Panc1 (cell line): ENCODE results near the gene PDYN. TPM values are rescaled to one million over a fixed set of nuclear protein-coding genes. Genes with fewer than 3 reads are reported as not detected.

Source experiments
- ATAC-seq: fragments of 200-7000 bp; cut with Tn5 transposase; 2 replicates; pipeline ENCODE4 v1.9.1; 2020; ENCODE audit warnings: mild to moderate bottlenecking, moderate library complexity
- BruUV-seq: library from RNA; stranded (reverse); fragments of 400-500 nt; replicated peaks from 2 replicates; lab custom pipeline; 2021; lab: Mats Ljungman, UMichigan
- CTCF ChIA-PET: fragments of 300-600 bp; sonication (Branson Sonifier 250); formaldehyde crosslinking; loops from one replicate; lab custom pipeline; 2022; ENCODE audit warnings: antibody characterized with exemption; lab: Charles Lee
- POLR2A ChIA-PET: fragments of 300-600 bp; sonication (Branson Sonifier 250); formaldehyde crosslinking; loops from one replicate; lab custom pipeline; 2022; ENCODE audit warnings: antibody characterized with exemption; lab: Charles Lee
- DNase-seq: peaks from one replicate; pipeline ENCODE4 v3.0.0-alpha.2; 2010; ENCODE audit warnings: low read depth, low spot score
- H3K27ac ChIP-seq: 2 replicates; pipeline ENCODE4 v1.5.1; 2011; ENCODE audit warnings: mild to moderate bottlenecking, low read length, inconsistent platforms
- H3K27me3 ChIP-seq: fragments of 200-500 bp; sonication (Bioruptor generic); 2 replicates; pipeline ENCODE4 v1.6.0; 2014; ENCODE audit warnings: low read length, inconsistent platforms; ENCODE audit not compliant: control insufficient read depth, insufficient read depth
- H3K36me3 ChIP-seq: fragments of 200-500 bp; sonication (Bioruptor generic); 2 replicates; pipeline ENCODE4 v1.5.1; 2014; ENCODE audit warnings: inconsistent platforms, mild to moderate bottlenecking, low read length, moderate library complexity; ENCODE audit not compliant: control insufficient read depth, insufficient read depth
- H3K4me1 ChIP-seq: 2 replicates; pipeline ENCODE4 v1.5.1; 2011; ENCODE audit warnings: inconsistent platforms, mild to moderate bottlenecking, low read length, moderate library complexity; ENCODE audit not compliant: control insufficient read depth, insufficient read depth
- H3K4me3 ChIP-seq, 2 experiments: 2 replicates each; pipeline ENCODE4 v1.5.1; 2011 to 2012; ENCODE audit warnings: low read depth in 2 of 2, low read length in 2 of 2, mild to moderate bottlenecking in 2 of 2, inconsistent platforms in 1 of 2, moderate library complexity in 1 of 2
- H3K9me3 ChIP-seq: fragments of 200-500 bp; sonication (Bioruptor generic); 2 replicates; pipeline ENCODE4 v1.5.1; 2014; ENCODE audit warnings: low read depth, mild to moderate bottlenecking, inconsistent platforms, low read length, moderate library complexity; ENCODE audit not compliant: control insufficient read depth, insufficient read depth
- POLR2AphosphoS5 ChIP-seq: IDR thresholded peaks from 2 replicates; pipeline ENCODE4 v1.6.1; 2012; ENCODE audit warnings: mild to moderate bottlenecking, low read depth, low read length, moderate library complexity
- SIN3A ChIP-seq: IDR thresholded peaks from 2 replicates; pipeline ENCODE4 v1.6.1; 2012; ENCODE audit warnings: low read depth, mild to moderate bottlenecking, low read length, moderate library complexity, borderline replicate concordance; ENCODE audit not compliant: insufficient read depth
- TCF7L2 ChIP-seq: IDR thresholded peaks from 2 replicates; pipeline ENCODE4 v1.6.1; 2011; ENCODE audit warnings: mild to moderate bottlenecking, low read depth, low read length, inconsistent platforms
- in situ Hi-C: cut with HindIII; loops from 2 replicates; pipeline ENCODE4 v1.10.0; 2016; ENCODE audit warnings: low sequenced_read_pairs, low pct_unique_long_range_greater_than_20kb
- intact Hi-C: fragments of 100-400 bp; cut with micrococcal nuclease; formaldehyde crosslinking; loops from one replicate; pipeline ENCODE4 v1.10.0; 2022; ENCODE audit not compliant: unreplicated experiment
- total RNA-seq: library from RNA; stranded (reverse); gene quantifications from one replicate; pipeline ENCODE4 v1.2.1, GENCODE V29; 2021; ENCODE audit not compliant: unreplicated experiment
- TF ChIP-seq, protein P1 (sequence below): fragments of 450-650 bp; IDR thresholded peaks from 2 replicates; pipeline ENCODE4 v1.5.1; 2017; ENCODE audit warnings: mild to moderate bottlenecking
- TF ChIP-seq, protein P2 (sequence below), 2 experiments: IDR thresholded peaks; 2 replicates each; pipeline ENCODE4 v1.6.1; 2011 to 2012; ENCODE audit warnings: low read depth in 2 of 2, control low read depth in 1 of 2, low read length in 1 of 2, mild to moderate bottlenecking in 1 of 2, moderate library complexity in 1 of 2; ENCODE audit not compliant: insufficient read depth in 1 of 2

Gene PDYN
- total RNA-seq, 1 experiment from 2014 or later: not detected

DNA sequence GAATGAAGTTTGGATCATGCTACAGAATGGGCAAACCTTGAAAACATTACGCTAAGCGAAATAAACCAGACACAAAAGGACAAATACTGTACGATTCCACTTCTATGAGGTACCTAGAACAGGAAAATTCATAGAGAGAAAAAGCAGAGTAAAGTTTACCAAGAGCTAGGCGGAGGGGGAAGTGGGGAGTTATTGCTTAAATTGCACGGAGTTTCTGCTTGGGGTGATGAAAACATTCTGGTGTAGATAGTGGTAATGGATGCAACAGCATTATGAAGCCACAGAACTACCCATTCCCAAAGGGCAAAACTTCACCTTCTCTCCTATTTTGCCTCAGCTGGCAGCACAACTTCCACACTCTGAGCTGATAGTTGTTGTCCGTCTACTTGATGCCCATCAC lies 6.4 kb upstream of the PDYN start:
- Histone ChIP-seq H3K27ac (no peak overlapping the region), H3K4me3 (no peak overlapping the region), H3K9me3 (no peaks in the 10 kb centered on the region), H3K36me3 (no peaks in the 10 kb centered on the region), H3K4me1 (no peaks in the 10 kb centered on the region), H3K27me3 (peaks cover 27% of the 10 kb centered on the region)
- CTCF ChIA-PET: no interaction called here
- in situ Hi-C loops (no loop called here), intact Hi-C loops (no loop called here)
- no TSS peak for BruUV-seq
- POLR2A ChIA-PET: no interaction called here
- ATAC-seq: no peak
- TF ChIP-seq POLR2AphosphoS5: no peak
- TF ChIP-seq, protein P1, sequence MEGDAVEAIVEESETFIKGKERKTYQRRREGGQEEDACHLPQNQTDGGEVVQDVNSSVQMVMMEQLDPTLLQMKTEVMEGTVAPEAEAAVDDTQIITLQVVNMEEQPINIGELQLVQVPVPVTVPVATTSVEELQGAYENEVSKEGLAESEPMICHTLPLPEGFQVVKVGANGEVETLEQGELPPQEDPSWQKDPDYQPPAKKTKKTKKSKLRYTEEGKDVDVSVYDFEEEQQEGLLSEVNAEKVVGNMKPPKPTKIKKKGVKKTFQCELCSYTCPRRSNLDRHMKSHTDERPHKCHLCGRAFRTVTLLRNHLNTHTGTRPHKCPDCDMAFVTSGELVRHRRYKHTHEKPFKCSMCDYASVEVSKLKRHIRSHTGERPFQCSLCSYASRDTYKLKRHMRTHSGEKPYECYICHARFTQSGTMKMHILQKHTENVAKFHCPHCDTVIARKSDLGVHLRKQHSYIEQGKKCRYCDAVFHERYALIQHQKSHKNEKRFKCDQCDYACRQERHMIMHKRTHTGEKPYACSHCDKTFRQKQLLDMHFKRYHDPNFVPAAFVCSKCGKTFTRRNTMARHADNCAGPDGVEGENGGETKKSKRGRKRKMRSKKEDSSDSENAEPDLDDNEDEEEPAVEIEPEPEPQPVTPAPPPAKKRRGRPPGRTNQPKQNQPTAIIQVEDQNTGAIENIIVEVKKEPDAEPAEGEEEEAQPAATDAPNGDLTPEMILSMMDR: no peak
- no peak for TF ChIP-seq SIN3A
- no peak for TF ChIP-seq TCF7L2
- TF ChIP-seq, protein P2, sequence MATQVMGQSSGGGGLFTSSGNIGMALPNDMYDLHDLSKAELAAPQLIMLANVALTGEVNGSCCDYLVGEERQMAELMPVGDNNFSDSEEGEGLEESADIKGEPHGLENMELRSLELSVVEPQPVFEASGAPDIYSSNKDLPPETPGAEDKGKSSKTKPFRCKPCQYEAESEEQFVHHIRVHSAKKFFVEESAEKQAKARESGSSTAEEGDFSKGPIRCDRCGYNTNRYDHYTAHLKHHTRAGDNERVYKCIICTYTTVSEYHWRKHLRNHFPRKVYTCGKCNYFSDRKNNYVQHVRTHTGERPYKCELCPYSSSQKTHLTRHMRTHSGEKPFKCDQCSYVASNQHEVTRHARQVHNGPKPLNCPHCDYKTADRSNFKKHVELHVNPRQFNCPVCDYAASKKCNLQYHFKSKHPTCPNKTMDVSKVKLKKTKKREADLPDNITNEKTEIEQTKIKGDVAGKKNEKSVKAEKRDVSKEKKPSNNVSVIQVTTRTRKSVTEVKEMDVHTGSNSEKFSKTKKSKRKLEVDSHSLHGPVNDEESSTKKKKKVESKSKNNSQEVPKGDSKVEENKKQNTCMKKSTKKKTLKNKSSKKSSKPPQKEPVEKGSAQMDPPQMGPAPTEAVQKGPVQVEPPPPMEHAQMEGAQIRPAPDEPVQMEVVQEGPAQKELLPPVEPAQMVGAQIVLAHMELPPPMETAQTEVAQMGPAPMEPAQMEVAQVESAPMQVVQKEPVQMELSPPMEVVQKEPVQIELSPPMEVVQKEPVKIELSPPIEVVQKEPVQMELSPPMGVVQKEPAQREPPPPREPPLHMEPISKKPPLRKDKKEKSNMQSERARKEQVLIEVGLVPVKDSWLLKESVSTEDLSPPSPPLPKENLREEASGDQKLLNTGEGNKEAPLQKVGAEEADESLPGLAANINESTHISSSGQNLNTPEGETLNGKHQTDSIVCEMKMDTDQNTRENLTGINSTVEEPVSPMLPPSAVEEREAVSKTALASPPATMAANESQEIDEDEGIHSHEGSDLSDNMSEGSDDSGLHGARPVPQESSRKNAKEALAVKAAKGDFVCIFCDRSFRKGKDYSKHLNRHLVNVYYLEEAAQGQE (IDR thresholded peaks at IDR 0.05; ENCODE audit: insufficient read depth in 1 of 2, low read depth in 2 of 2, low read length in 1 of 2): no peak
- DNase-seq: no peak

DNA sequence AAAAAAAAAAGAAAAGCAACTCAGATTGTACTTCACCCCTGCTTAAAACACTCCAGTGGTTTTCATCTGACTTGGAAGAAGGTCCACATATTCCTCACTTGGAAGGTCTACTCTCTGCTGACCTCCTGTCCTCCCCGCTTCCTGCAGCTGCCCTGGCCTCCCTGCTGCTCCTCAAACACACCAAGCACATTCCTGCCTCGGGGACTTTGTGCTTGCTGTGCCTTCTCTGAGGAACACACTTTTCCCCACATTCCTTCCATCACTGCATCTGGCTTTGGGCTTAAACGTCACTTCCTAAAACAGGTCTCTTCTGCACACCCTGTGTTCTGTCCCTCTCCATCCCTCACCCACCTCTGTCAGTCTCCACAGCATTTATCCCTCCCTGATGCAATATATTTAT lies 4.9 kb upstream of the PDYN start:
- in situ Hi-C loops (no loop called here), intact Hi-C loops (no loop called here)
- no peaks in the 10 kb centered on the region for H3K4me1 ChIP-seq
- DNase-seq (no peak), ATAC-seq (no peak)
- TF ChIP-seq, protein P2 (IDR thresholded peaks at IDR 0.05; ENCODE audit: insufficient read depth in 1 of 2, low read depth in 2 of 2, low read length in 1 of 2): no peak
- TF ChIP-seq POLR2AphosphoS5 (no peak), SIN3A (no peak), TCF7L2 (no peak)
- TF ChIP-seq, protein P1: no peak
- no peak overlapping the region for H3K27ac ChIP-seq
- no peaks in the 10 kb centered on the region for H3K9me3 ChIP-seq
- H3K4me3 ChIP-seq: no peak overlapping the region
- POLR2A ChIA-PET: no interaction called here
- CTCF ChIA-PET: no interaction called here
- peaks cover 31% of the 10 kb centered on the region for H3K27me3 ChIP-seq
- no TSS peak for BruUV-seq
- H3K36me3 ChIP-seq: no peaks in the 10 kb centered on the region
